ENCODE data around the gene CITED4. TPM values are rescaled to one million over a fixed set of nuclear protein-coding genes. Genes with fewer than 3 reads are reported as not detected.

The CITED4 gene
- polyA plus RNA-seq, 1 donor from 2014 or later, result 2.6 TPM

GRCh38 chr1:40880813-40881549, 18.8 kb upstream of the CITED4 start:
- Histone ChIP-seq H4K20me1 (ENCODE audit: insufficient read depth) (no peaks in the 10 kb centered on the region), H3K9me2 (ENCODE audit: insufficient read depth, low read length) (no peaks in the 10 kb centered on the region), H3K4me3 (ENCODE audit: low read length) (no peak overlapping the region), H3K9ac (ENCODE audit: low read length) (no peak overlapping the region), H2AFZ (ENCODE audit: low read depth, low read length) (no peak overlapping the region), H3K4me2 (ENCODE audit: low read length) (no peak overlapping the region), H3K79me2 (replicated peaks; ENCODE audit: insufficient read depth, low read length) (no peaks in the 10 kb centered on the region), H3K36me3 (ENCODE audit: insufficient read depth, low read length) (no peaks in the 10 kb centered on the region), H3K9me3 (ENCODE audit: low read length) (no peaks in the 10 kb centered on the region), H3K27ac (ENCODE audit: low read length) (no peak overlapping the region), H3K27me3 (ENCODE audit: insufficient read depth, low read depth, low read length) (peaks cover 17% of the 10 kb centered on the region), H3F3A (ENCODE audit: insufficient read depth, low read length, poor library complexity, severe bottlenecking) (no peaks in the 10 kb centered on the region)
- TF ChIP-seq EP300 (conservative IDR thresholded peaks at IDR 0.05; ENCODE audit: poor library complexity, severe bottlenecking) (no peak), CTCF (IDR thresholded peaks at IDR 0.05; ENCODE audit: poor library complexity, severe bottlenecking) (no peak), RAD21 (conservative IDR thresholded peaks at IDR 0.05) (no peak), SMC3 (conservative IDR thresholded peaks at IDR 0.05; ENCODE audit: poor library complexity) (no peak), POLR2AphosphoS5 (IDR thresholded peaks at IDR 0.05) (no peak), REST (IDR thresholded peaks at IDR 0.05; ENCODE audit: borderline replicate concordance) (no peak), TAF1 (IDR thresholded peaks at IDR 0.05; ENCODE audit: low read depth) (no peak), EZH2 (IDR thresholded peaks at IDR 0.05; ENCODE audit: borderline replicate concordance, insufficient read depth, low read length, poor library complexity, severe bottlenecking) (no peak), MXI1 (conservative IDR thresholded peaks at IDR 0.05; ENCODE audit: poor library complexity, severe bottlenecking) (no peak)

GRCh38 chr1:40879482-40880175, 17.5 kb upstream of the CITED4 start:
- Histone ChIP-seq H3K9ac (ENCODE audit: low read length) (no peak overlapping the region), H3K36me3 (ENCODE audit: insufficient read depth, low read length) (no peaks in the 10 kb centered on the region), H2AFZ (ENCODE audit: low read depth, low read length) (no peak overlapping the region), H3K4me3 (ENCODE audit: low read length) (no peak overlapping the region), H3K9me3 (ENCODE audit: low read length) (no peaks in the 10 kb centered on the region), H3K27me3 (ENCODE audit: insufficient read depth, low read depth, low read length) (peaks cover 14% of the 10 kb centered on the region), H3K9me2 (ENCODE audit: insufficient read depth, low read length) (no peaks in the 10 kb centered on the region), H3F3A (ENCODE audit: insufficient read depth, low read length, poor library complexity, severe bottlenecking) (no peaks in the 10 kb centered on the region), H3K4me2 (ENCODE audit: low read length) (no peak overlapping the region), H3K79me2 (replicated peaks; ENCODE audit: insufficient read depth, low read length) (no peaks in the 10 kb centered on the region), H3K27ac (ENCODE audit: low read length) (no peak overlapping the region), H4K20me1 (ENCODE audit: insufficient read depth) (no peaks in the 10 kb centered on the region)
- TF ChIP-seq RAD21 (conservative IDR thresholded peaks at IDR 0.05), result no peak
- no peak for TF ChIP-seq EZH2 (IDR thresholded peaks at IDR 0.05; ENCODE audit: borderline replicate concordance, insufficient read depth, low read length, poor library complexity, severe bottlenecking)
- no peak for TF ChIP-seq CTCF (IDR thresholded peaks at IDR 0.05; ENCODE audit: poor library complexity, severe bottlenecking)
- TF ChIP-seq MXI1 (conservative IDR thresholded peaks at IDR 0.05; ENCODE audit: poor library complexity, severe bottlenecking), result no peak
- no peak for TF ChIP-seq TAF1 (IDR thresholded peaks at IDR 0.05; ENCODE audit: low read depth)
- no peak for TF ChIP-seq EP300 (conservative IDR thresholded peaks at IDR 0.05; ENCODE audit: poor library complexity, severe bottlenecking)
- no peak for TF ChIP-seq REST (IDR thresholded peaks at IDR 0.05; ENCODE audit: borderline replicate concordance)
- TF ChIP-seq POLR2AphosphoS5 (IDR thresholded peaks at IDR 0.05), result no peak
- TF ChIP-seq SMC3 (conservative IDR thresholded peaks at IDR 0.05; ENCODE audit: poor library complexity), result no peak
